ENCODE measurements around the gene MSI2. TPM values are rescaled to one million over a fixed set of nuclear protein-coding genes. Genes with fewer than 3 reads are reported as not detected.

MSI2 gene
- polyA plus RNA-seq, 1 of the 3 experiments (the other 2 are of a cell fraction), result 24.1 TPM

GRCh38 chr17:57484081-57484666 is 227.9 kb downstream of the MSI2 start (continued):
- TF ChIP-seq TCF12 (IDR thresholded peaks at IDR 0.05) (peak; percentile 97), EP300 (IDR thresholded peaks at IDR 0.05; ENCODE audit: borderline replicate concordance in 1 of 2, low read depth in 1 of 2, low read length in 1 of 2) (peak in 1 of 2 experiments; percentile 91; a peak in 2 of 4 replicates), IRF3 (IDR thresholded peaks at IDR 0.05; ENCODE audit: low read depth, low read length) (no peak), TEAD4 (IDR thresholded peaks at IDR 0.05; ENCODE audit: borderline replicate concordance, insufficient read depth) (peak; percentile 91), CTCF (IDR thresholded peaks at IDR 0.05) (no peak), USF2 (IDR thresholded peaks at IDR 0.05; ENCODE audit: borderline replicate concordance, low read depth, low read length) (no peak), CHD2 (IDR thresholded peaks at IDR 0.05; ENCODE audit: low read length, partially characterized antibody) (no peak), USF1 (IDR thresholded peaks at IDR 0.05; ENCODE audit: borderline replicate concordance, low read depth) (no peak), FOXM1 (IDR thresholded peaks at IDR 0.05; ENCODE audit: low read depth) (no peak), ZBTB33 (IDR thresholded peaks at IDR 0.05; ENCODE audit: borderline replicate concordance, low read depth) (no peak), MAX (IDR thresholded peaks at IDR 0.05; ENCODE audit: low read depth) (no peak; the same call in 1 of the 2 replicates), RCOR1 (IDR thresholded peaks at IDR 0.05; ENCODE audit: low read length) (no peak), ELF1 (IDR thresholded peaks at IDR 0.05) (no peak)
